CD4-positive, alpha-beta T cell treated with Interleukin-15 for 1 hour (primary cell): ENCODE measurements around the gene HSPB3.
"Not testable (repeated sequence)": the region's sequence is repeated elsewhere in the genome, so short reads cannot be mapped to it uniquely, and the experiment has no call there.

Source experiments
- DNase-seq: peaks from one replicate; pipeline ENCODE4 v3.0.0-alpha.2; 2020

HSPB3 gene

GRCh38 chr5:54455413-54456157 is at the start of gene HSPB3:
Gene HSPB3 (plus strand): TSS chr5:54455699. CDS start chr5:54455790, 91 bp downstream.
- DNase-seq, result no peak

GRCh38 chr5:54411176-54411575 is 44.3 kb upstream of the HSPB3 start:
- DNase-seq, result no peak

GRCh38 chr5:54412913-54413312 is 42.6 kb upstream of the HSPB3 start:
- DNase-seq, result no peak

GRCh38 chr5:54415147-54415546 is 40.4 kb upstream of the HSPB3 start:
- DNase-seq, result no peak

- DNase-seq, result no peak
These were observed 39.5 kb upstream of the HSPB3 start for GRCh38 chr5:54415896-54416601.

- DNase-seq, result not testable (repeated sequence)
These were observed 35.7 kb upstream of the HSPB3 start for GRCh38 chr5:54419573-54420423.

GRCh38 chr5:54420511-54420910 is 35.0 kb upstream of the HSPB3 start:
- DNase-seq, result not testable (repeated sequence)

- DNase-seq, result no peak
These were observed 33.5 kb upstream of the HSPB3 start for GRCh38 chr5:54421976-54422375.

- DNase-seq, result no peak
These were observed 30.2 kb upstream of the HSPB3 start for GRCh38 chr5:54425258-54425657.

- no peak for DNase-seq
These were observed 29.3 kb upstream of the HSPB3 start for GRCh38 chr5:54426209-54426608.

- DNase-seq, result not testable (repeated sequence)
These were observed 20.8 kb upstream of the HSPB3 start for GRCh38 chr5:54434650-54435049.

- DNase-seq, result no peak
These were observed 16.7 kb upstream of the HSPB3 start for GRCh38 chr5:54438620-54439389.

- DNase-seq, result no peak
These were observed 15.0 kb upstream of the HSPB3 start for GRCh38 chr5:54440456-54440893.

- no peak for DNase-seq
These were observed 13.2 kb upstream of the HSPB3 start for GRCh38 chr5:54442271-54442670.

- no peak for DNase-seq
These were observed 12.2 kb upstream of the HSPB3 start for GRCh38 chr5:54443270-54443669.

- no peak for DNase-seq
These were observed 9.7 kb upstream of the HSPB3 start for GRCh38 chr5:54445691-54446378.

GRCh38 chr5:54446379-54446732 is 9.1 kb upstream of the HSPB3 start:
- no peak for DNase-seq

GRCh38 chr5:54449923-54450322 is 5.6 kb upstream of the HSPB3 start:
- DNase-seq, result no peak

GRCh38 chr5:54450542-54450941 is 5.0 kb upstream of the HSPB3 start:
- DNase-seq, result no peak

GRCh38 chr5:54453046-54453445 is 2.5 kb upstream of the HSPB3 start:
- DNase-seq, result no peak

GRCh38 chr5:54454602-54455001 is 897 bp upstream of the HSPB3 start:
- DNase-seq, result no peak
